ENCODE results near the gene ABCA1.

Gene ABCA1

DNA sequence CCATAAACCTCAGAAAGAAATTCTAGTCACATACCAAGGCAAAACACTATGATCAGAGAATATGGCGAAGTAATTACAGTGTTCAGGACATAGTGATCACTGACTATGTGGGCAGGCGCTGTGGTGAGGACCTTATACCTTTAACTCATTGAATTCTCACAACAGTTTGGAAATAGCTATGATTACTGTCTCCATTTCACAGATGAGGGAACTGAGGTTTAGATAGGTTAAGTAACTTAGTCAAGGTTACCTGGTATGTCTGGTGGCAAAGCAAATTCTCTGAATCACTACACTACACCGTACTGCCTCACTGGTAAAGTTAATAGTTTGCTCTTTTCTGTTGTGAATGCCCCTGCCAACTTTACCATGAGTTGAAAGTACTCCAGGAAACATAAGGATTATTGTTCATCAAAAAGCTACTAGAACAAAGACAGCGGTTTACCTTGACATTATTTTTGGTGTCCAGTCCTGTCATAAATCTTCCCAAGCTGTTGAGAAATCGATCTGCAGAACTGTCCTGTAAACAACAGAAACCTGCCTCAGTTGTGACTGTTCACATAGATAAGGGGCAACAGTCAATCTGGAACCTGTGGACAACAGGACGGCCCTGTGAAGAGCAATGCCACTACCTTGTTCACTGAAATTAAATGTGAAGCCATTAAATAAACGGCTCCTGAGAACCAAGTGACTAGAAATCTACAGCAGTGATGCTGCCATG, 127.7 kb downstream of the ABCA1 start:
- DNase-seq (ENCODE audit: low read depth in 1 of 2, low spot score in 1 of 2) = no peak

DNA sequence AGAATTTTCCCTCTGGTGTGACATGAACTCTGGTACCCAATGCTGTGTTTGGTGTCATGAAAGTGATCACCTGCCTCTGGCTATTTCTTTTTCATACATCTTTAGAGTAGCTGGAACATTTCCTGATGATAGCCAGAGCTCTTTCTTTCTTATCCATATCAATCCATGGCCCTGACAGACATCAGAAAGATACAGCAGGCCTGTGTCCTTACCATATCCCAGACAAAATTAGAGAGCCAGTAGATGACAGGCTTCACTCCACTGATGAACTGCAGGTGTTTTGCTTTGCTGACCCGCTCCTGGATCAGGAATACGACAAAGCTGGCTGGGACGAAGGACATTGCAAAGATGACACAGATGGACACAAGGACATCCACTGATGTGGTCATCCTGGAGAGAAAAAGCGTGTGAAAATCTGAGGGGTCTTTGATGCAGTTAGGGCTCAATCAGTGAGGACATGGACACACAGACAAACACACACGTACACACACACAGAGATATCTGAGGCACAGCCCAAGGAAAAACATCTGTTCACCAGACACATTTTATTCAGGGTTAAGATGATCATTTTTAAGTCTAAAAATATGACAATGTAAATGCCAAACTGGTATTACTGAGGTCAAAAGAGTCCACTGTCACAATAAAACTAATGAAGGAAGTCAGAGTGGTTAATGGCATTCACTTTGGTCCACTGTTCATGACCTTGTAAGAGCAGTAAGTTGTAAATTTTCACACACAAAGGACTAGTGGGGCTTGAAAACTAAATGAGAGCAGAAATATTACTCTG, 129.6 kb downstream of the ABCA1 start:
- no peak for DNase-seq (ENCODE audit: low read depth in 1 of 2, low spot score in 1 of 2)

DNA sequence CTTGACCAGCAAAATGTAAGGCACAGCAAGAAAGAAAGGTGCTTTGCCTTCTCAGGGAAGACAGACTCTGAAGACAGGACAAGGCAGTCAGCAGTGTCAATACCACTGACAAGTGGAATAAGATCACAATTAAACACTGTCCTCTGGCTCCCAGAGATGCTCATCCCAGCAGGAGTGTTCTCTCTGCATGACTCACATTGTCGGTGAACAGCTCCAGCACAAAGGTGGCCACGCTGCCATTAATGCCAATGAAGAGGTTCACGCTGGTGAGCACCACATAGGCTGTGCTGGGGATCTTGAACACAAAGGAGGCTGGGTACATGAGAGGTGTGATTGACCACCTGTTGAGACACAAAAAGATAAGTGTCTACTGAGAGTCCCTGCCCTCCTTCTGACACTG, 132.1 kb downstream of the ABCA1 start:
- no peak for DNase-seq (ENCODE audit: low read depth in 1 of 2, low spot score in 1 of 2)

DNA sequence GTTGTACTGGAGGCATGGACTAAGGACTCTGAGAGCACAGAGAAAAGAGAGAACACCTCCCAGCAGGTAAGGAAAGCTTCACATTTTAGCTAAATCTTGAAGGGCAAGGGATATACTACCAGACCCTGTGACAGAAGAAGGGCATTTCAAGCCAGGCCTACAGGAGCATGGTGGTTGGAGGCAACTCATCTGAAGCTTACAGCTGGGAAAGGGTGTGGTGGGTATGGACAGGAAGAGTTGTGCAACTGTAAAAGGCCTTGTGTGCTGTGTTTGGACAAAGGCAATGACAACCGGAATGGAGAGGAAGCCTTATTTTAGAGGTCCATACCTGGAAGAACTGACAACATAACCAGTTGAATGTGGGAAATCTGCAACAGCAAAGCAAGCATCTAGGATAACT, 132.9 kb downstream of the ABCA1 start:
- no peak for DNase-seq (ENCODE audit: low read depth in 1 of 2, low spot score in 1 of 2)

DNA sequence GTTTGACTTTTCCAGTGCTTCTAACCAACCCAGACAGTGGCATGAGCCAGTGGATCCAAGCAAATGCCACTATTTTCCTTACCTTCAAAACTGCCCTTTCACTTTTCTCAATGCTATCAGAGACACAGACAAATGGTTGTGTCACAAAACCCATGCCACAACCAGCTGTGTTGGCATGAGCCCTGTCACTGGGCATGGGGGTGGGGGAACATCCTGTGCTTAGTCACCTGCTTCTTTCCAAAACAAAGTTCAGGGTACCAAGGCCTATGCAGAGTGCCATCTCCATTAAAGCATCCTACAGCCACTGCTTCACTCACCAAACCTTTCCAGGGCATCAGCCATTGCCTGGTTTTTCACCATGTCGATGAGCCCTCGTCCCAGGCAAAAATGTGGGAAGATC, 133.9 kb downstream of the ABCA1 start:
- DNase-seq (ENCODE audit: low read depth in 1 of 2, low spot score in 1 of 2) = no peak

DNA sequence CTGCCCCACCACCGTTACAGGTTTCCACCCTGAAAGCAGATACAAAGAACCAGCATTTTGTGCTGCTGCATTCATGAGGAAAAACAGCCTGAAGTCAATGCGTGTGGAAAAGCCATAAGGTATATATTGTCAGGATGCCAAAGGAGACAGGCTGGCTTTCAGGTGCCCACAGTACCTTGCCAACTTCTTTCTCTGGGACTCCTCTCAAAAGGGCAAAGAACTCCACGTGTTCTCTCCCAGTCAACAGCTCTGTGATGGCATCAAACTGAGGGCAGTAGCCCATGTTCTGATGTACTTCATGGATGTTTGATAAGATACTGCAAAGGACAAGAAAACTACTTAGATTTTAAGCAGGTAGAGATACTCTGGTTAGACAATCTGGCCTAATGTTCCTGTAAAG, 139.7 kb downstream of the ABCA1 start:
- no peak for DNase-seq (ENCODE audit: low read depth in 1 of 2, low spot score in 1 of 2)

DNA sequence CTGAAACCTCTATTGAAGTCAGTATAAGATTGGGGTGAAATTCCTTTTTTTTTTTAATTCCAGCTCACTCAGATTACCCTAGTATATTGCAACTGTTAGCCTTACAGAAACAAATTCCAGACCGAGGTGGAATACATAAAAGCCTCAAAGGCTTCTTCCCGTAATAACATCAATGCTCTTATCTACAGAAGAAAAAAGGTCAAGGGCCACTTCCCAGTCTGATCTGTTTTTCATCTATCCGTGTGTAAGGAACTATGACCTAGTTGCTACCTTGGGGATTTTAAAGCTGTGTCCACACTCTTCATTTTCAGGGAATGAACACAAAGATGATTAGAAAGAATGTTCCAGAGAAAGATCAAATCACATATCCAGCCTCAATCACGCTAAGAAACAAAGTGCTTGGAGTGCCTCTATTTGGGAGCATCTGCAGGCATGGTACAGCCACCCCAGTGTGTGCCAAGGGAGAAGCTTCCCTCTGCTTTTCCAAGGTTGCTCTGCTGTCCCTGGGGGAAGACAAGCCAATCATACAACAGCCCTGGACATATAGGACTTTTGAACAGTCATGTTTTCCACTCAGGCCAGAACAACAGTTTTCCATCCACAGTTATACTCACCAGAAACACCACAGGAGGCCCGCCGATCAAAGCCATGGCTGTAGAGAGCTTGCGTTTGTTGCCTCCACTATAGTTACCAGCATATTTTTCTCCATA, 140.5 kb downstream of the ABCA1 start:
- no peak for DNase-seq (ENCODE audit: low read depth in 1 of 2, low spot score in 1 of 2)

DNA sequence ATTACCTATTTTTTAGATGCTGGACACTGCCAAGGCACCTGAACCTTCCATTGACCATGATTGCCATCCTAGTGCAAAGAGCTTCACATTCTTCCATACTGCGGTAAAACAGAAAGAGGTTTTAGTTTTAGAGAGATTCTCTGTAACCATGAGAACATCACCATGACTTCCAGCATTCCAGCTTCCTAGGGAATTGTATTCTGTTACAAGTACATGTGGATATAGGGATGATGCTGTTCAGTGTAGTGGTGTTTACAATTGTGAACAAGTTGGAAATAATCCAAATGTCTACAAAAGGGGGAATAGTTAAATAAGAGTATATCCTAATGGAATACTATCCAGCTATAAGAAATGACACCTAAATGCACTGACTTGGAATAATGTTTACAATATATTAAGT, 141.7 kb downstream of the ABCA1 start:
- DNase-seq (ENCODE audit: low read depth in 1 of 2, low spot score in 1 of 2) = no peak

DNA sequence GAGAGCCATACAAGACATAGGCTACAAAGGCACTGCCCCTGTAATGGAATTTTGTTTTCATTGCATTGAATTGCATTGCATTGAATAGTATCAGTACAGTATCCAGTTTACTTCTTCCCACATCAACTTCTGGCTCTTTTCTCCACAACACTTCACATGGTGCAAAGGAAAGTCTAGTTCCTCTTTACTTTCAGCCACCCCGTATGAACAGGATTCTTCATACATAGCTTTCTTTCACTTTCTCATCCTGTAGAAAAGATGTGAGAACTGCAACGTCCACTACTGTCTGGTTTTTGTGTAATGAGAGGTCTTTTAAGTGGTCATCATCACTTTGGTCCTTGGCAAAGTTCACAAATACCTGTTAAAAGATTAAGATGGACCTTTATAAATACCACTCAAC, 143.9 kb downstream of the ABCA1 start:
- DNase-seq (ENCODE audit: low read depth in 1 of 2, low spot score in 1 of 2) = no peak

DNA sequence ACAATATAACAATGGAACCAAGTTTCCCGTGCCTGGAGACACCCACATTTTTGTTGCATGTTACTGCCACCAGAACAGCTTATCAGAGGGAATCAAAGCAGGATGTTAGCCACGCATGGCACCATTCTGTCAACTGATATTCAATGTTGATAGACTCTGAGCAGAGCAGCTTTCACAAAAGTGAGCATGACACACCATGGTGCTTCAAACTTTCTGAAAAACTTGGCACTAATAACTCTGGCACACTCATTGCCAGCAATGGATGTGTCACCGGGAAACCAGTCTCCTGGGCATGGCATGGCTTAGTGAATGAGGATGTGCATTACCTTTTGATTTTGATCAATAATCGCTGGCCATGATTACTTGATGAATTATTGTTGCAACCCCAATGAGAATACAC, 144.4 kb downstream of the ABCA1 start:
- no peak for DNase-seq (ENCODE audit: low read depth in 1 of 2, low spot score in 1 of 2)

DNA sequence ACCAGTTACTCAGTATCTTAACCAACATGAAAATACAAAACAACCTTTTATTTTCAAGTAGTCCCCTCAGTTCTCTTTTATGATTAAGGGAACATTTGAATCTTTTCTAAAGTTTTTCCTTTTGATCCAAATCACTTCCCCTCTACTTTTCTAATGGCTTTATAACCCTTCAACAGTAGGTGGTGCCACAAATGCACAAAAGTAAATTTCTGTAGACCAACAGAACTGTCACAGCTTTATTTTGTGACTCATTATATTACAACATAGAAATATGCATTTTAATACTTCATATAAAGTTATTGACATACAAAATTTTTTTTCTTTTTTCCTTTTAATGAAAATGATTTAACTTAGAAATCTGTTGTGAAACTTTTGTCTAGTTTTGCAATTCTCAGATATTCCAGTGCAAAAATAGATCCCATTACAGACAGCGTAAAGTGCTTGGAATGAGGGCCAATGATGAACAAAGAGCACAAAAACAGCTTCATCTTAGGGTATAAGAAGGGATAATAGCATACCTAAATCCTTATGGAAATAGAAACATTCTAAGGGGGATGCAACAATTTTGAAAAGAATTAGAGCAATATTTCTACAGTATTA, 147.1 kb downstream of the ABCA1 start:
- no peak for DNase-seq (ENCODE audit: low read depth in 1 of 2, low spot score in 1 of 2)

DNA sequence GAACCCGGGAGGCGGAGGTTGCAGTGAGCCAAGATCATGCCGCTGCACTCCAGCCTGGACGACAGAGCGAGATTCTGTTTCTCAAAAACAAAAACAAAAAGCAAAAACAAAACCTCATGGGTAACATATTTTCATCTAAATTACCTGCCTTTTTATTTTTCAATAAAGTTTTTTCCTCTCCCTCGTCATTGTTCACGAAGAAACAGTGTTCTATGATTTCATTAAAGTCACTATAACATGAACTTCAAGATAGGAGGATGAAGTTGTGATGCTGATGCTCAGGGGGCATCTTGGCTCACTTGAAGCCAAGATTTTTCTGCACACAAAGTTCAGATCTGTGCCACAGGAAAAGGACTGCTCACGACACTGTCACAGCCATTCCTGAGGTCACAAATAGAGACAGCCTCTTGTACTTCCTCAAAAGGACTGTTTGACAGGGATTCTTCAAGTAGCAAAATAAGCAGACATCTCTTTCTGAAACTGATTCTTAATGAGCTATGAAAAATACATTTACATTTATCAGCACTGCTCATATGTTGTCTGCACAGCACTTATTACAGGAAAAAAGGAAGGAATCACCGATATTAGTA, 147.9 kb downstream of the ABCA1 start:
- DNase-seq (ENCODE audit: low read depth in 1 of 2, low spot score in 1 of 2) = no peak

DNA sequence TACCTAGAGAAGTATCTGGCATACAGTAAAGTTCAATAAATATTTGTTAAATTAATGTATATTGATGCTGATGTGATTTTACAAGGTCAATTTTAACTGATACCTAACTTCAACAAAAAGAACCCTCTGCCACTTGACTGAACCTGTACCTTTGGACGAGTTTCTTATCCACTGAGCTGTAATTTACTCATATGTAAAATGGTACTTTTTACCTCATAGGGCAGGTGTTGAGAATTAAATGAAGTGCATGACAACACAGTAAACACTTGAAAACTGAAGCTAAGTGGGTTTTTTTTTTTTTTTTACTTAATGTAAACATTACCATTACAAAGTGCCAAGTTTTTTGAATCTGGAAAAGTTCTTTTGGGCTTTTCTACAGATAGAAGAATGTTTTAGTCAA, 148.6 kb downstream of the ABCA1 start:
- DNase-seq (ENCODE audit: low read depth in 1 of 2, low spot score in 1 of 2) = no peak

DNA sequence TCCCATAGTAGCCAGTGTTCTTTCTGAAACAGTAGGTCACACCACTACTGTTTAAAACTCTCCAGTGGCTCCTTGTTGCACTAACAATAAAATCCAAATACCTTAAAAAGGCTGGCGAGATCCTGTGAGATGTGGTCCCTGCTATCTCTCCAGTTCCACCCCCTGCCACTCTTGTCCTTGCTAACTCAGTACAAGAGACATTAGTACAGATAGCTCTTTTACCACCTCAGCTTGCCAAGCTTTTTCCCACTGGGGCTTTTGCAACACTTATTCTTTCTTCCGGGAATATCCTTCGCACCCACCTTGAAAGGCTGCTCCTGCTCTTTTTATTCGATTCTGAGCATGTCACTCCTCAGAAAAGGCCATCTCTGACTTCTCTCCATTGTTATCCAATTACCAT, 149.2 kb downstream of the ABCA1 start:
- no peak for DNase-seq (ENCODE audit: low read depth in 1 of 2, low spot score in 1 of 2)

DNA sequence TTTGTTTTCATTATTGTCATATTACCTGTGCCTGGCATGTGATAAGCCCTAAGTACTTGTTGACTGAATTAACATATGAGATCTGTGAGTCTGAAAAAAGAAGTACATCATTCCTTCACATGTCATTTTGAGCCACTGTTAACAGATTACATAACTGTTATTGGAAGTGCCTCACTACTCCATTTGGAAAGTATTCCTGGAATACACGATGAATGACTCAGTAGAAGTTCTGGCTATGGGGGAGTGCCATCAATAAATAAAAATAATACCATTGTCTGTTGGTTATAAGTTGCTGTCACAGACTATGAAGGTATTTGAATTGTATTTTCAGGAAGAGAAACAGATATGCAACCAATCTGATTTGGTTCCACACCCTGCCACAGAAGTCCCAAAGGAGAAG, 151.2 kb downstream of the ABCA1 start:
- DNase-seq (ENCODE audit: low read depth in 1 of 2, low spot score in 1 of 2) = no peak

DNA sequence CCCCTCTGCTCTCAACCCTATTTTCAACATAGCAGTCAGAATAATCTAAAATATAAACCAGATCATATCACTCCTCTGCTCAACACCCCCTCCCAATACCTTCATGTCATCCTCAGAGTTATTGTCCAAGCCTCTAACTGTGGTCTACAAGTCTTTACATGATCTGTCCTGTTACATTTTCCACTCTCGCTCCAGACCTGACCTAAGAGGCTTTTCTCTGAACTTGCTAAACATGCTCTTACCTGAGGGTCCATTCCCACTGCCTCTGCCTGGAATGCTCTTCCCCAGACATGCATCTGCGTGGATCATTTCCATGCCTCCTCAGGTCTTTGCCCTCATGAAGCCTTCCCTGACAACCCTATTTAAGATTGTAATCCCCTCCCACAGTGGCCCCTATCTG, 152.0 kb downstream of the ABCA1 start:
- DNase-seq (ENCODE audit: low read depth in 1 of 2, low spot score in 1 of 2) = no peak

DNA sequence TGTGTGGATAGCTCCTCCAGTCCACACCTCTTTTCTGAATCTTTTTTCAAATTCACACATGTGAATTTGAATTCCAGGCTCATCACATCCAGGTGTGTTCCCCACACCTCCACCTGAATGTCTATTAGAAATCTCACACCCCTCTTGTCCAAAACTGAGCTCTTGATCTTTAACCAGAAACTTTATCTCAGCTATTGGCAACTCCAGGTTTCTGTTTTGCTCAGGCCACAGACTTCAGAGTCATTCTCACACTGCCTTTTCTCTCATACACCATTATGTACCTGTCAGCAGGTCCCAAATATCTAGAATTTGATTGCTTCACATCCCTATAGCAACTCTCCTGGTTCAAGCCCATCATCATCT, 152.4 kb downstream of the ABCA1 start:
- DNase-seq (ENCODE audit: low read depth in 1 of 2, low spot score in 1 of 2) = no peak

DNA sequence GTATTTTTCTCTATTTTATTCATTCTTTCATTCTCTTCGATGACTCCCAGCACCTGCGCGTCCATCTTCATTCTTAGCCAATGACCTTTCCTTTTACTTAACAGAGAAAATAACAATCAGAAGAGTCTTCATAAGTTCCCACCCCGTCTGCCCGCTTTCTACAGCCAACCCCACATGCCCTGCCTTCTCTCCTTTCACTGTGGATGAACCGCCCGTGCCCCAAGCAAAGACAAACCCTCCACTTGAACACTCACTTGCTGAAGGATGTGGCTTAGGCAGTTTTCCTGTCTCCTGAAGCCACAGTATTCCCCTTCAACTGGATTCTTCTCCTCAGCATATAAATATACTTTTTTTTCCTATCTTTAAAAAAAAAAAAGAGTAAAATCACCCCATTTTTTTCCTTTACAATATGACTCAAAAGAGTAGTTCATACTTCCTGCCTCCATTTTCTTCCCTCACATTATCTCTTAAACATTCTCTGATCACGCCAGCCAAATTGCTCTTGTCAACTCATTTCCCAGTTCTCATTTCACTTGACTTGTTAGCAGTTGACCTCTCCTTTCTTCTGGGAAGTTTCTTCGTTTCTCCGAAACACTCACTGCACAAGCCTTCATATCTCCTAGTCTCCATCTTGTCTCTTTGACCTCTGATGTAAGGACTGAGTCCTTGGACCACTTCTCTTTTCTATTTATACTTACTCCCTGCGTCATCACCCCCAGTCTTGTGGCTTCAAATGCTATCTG, 153.0 kb downstream of the ABCA1 start:
- DNase-seq (ENCODE audit: low read depth in 1 of 2, low spot score in 1 of 2) = no peak

DNA sequence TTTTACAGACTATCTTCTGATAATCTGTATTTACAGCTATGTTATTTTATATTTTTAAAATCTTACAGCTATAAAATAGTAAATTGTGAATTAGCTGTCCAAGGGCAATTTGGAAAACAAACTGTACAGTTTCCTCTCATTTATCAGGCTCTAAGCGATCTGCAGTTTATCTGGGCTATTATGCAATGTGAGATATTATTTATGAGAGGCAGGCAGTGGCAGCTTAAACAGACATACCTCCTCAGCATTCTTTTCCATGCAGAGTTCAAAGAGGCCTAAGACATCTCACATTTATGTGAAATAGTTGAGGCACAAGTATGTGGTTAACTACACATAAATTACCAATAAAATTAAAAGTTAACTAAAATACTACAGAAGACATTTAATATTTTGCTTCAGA, 153.8 kb downstream of the ABCA1 start:
- DNase-seq (ENCODE audit: low read depth in 1 of 2, low spot score in 1 of 2) = no peak

DNA sequence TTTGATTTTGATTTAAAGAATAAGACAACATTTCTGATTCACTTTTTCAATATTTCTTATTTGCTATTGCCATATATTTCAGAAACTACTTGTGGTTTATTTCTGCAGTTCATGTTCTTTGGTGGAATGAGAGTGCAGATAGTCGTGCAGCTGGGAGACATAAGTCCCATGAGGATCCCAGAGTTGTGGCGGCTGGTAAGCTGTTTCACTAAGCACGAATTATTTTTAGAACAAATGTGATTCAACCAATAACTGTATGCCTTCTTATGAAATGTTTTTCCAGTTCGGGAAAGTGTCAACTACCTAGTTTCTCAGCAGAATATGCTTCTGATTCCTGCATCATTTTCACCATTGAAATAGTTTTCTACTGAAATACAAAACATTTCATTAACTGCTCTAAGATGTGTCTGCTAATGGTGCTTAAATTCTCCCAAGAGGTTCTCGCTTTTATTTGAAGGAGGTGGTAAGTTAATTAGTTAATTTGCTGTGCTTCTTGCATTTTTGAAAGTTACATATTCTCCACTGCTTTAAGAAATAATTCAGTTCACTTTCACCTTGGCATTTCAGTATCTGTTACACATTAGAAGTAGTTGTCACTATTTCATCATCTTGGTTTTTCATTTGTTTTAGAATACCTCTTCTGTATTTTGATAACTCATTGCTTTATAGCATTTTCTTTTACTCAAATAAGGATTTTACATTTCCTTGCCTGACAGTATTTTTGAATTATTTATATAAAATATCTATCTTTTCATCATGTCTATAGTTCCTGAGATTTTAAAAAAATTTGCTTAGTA, 155.0 kb downstream of the ABCA1 start:
- no peak for DNase-seq (ENCODE audit: low read depth in 1 of 2, low spot score in 1 of 2)
